COLO668 (cell line): ENCODE data around the gene VPS41.
"Not testable (repeated sequence)": the region's sequence is repeated elsewhere in the genome, so short reads cannot be mapped to it uniquely, and the experiment has no call there.

Experiments used
- DNase-seq: peaks from one replicate; lab custom pipeline; 2025; ENCODE audit not compliant: unreplicated experiment; lab: John Stamatoyannopoulos, UW

The VPS41 gene

GRCh38 chr7:38858259-38858884 lies 50.6 kb downstream of the VPS41 start:
- peak; percentile 47 for DNase-seq

GRCh38 chr7:38855867-38856266 lies 53.1 kb downstream of the VPS41 start:
- DNase-seq = no peak

GRCh38 chr7:38855386-38855785 lies 53.6 kb downstream of the VPS41 start:
- no peak for DNase-seq

GRCh38 chr7:38854947-38855346 lies 54.0 kb downstream of the VPS41 start:
- not testable (repeated sequence) for DNase-seq

GRCh38 chr7:38851321-38851720 lies 57.7 kb downstream of the VPS41 start:
- no peak for DNase-seq

GRCh38 chr7:38846280-38846679 lies 62.7 kb downstream of the VPS41 start:
- DNase-seq = no peak

- no peak for DNase-seq
Observed at GRCh38 chr7:38844952-38845563, 63.9 kb downstream of the VPS41 start.

- no peak for DNase-seq
Observed at GRCh38 chr7:38842746-38843145, 66.2 kb downstream of the VPS41 start.

- DNase-seq = no peak
Observed at GRCh38 chr7:38840736-38841460, 68.1 kb downstream of the VPS41 start.

GRCh38 chr7:38839851-38840250 lies 69.1 kb downstream of the VPS41 start:
- no peak for DNase-seq

- no peak for DNase-seq
Observed at GRCh38 chr7:38838725-38839385, 70.1 kb downstream of the VPS41 start.

- DNase-seq = no peak
Observed at GRCh38 chr7:38834357-38834756, 74.6 kb downstream of the VPS41 start.

GRCh38 chr7:38833329-38833728 lies 75.7 kb downstream of the VPS41 start:
- no peak for DNase-seq

- no peak for DNase-seq
Observed at GRCh38 chr7:38831259-38831996, 77.6 kb downstream of the VPS41 start.

GRCh38 chr7:38830826-38831225 lies 78.2 kb downstream of the VPS41 start:
- DNase-seq = no peak

GRCh38 chr7:38829488-38830165 lies 79.4 kb downstream of the VPS41 start:
- DNase-seq = no peak

- no peak for DNase-seq
Observed at GRCh38 chr7:38828026-38828425, 81.0 kb downstream of the VPS41 start.

GRCh38 chr7:38825721-38826440 lies 83.1 kb downstream of the VPS41 start:
- no peak for DNase-seq

GRCh38 chr7:38824948-38825347 lies 84.0 kb downstream of the VPS41 start:
- no peak for DNase-seq

- no peak for DNase-seq
Observed at GRCh38 chr7:38822549-38822948, 86.4 kb downstream of the VPS41 start.
